Right renal cortex interstitium (tissue), 3 donors: ENCODE measurements around the gene MYH6. TPM values are rescaled to one million over a fixed set of nuclear protein-coding genes. Genes with fewer than 3 reads are reported as not detected.

Experiments
- DNase-seq, 3 donors: peaks; one replicate each; pipeline ENCODE4 v3.0.0-alpha.2; 2013; ENCODE audit warnings: low read depth in 3 of 3, low spot score in 2 of 3
- polyA plus RNA-seq, 3 donors: library from polyadenylated mRNA; unstranded; fragments of 120-200 nt; gene quantifications; one replicate each; pipeline ENCODE4 v1.2.1, GENCODE V29; 2013; ENCODE audit not compliant: insufficient read length in 3 of 3

MYH6 gene
- polyA plus RNA-seq, 3 donors, result 0.18 to 0.21 (median 0.19) TPM

DNA sequence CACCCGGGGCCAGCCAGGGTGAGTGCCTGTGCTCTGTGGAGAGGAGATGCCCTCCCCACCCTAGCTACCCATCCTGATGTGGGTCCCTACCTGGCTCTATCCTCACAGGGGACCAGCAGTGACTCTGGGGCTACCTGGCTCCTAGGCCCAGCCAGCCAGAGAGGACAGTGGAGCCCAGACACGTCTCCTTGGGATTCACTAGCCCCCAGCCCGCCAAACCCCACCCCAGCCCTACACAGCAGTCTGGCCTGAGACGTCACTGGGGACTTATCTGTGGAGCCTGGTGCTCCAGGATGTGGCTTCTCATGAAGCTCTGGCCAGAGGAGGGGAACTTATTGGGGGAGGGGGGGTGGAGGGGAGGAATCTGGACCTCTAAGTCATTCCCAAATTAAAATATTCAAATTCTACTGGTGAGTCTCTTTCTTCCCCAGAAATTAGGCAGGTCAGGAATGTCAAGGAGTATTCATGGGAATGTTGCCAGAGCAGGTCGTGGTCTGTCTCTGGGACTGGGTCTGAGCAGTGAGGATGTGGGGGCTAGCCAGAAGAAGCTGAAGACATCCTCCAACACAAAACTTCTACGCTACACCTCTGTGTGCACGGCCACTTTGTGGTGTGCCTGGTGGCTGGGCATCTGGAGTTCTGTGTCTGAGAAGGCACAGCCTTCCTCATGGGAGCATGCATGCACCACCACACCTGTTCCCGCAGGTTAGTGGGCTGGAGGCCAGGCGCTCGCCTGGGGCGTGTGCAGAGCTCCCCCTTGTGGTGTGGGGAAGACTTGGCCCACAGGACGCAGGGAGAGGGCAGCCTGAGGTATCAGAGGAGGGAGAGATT, 28.5 kb downstream of the MYH6 start:
- no peak for DNase-seq

DNA sequence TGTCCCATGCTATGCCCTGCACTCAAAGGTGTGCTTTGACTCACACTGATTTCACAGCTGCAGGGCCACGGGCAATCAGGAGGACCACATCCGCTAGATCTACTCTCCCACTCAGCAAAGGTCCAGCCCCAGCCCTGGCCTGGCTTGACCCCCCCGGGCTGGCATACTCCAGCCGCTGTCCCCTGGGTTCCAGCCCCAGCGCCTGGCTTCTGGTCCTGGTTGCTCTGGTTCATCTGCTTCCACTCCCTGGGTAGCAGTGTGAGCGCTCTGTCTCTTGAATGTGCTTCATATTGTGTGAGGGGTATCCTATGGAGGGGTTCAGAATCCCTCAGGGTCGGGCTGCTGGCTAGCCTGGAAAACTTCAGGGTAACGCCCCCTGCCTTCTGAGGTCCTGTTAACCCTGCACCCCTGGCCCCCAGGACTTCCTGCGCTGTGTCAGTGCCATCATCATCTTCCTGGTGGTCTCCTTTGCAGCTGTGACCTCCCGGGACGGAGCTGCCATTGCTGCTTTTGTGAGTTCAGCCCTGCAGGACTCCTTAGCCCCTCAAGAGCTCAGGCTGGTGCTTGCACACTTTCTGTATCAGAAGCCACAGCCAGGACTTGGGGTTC, 29.4 kb downstream of the MYH6 start:
- DNase-seq, result no peak

DNA sequence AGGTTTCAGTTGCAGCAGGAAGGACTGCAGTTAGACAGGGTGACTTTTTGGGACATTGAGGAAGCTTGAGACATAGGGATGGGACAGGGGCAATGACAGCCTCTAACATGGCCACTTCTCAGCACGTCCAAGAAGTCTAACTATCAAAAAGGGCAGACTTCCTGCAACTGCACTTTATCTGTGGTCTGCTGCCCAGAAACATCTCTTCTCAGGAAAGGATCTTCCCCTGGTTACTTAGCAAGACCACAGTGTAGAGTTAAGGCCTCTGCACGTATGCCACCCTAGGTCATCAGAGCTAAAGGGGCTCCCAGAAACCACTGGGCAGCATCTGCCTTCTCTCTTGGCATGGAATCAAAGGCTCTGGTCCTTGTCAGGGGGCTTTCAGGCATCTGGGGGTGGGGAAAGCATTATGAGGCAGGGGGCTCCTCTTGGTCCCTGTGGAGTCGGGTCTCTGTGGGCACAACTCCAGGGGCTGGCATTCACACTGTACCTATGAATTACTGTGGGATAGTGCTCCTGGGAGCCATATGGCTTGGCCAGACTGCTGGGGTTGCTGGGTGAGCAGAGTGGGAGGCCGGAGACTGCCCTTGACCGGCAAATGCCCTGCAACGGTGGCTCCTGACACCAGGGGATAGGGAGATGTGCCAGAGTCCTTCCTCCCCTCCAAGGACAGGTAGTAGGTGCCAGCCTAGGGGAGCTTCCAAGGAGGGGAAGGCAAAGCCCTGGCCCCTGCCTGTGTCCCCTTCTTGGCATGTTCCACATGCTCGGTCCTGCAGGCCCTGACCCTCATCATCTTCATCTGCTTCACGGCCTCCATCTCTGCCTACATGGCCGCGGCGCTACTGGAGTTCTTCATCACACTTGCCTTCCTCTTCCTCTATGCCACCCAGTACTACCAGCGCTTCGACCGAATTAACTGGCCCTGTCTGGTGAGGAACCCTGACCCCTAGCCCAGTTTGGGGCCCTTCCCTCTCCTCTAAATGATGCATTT, 30.2 kb downstream of the MYH6 start:
- DNase-seq, result no peak

DNA sequence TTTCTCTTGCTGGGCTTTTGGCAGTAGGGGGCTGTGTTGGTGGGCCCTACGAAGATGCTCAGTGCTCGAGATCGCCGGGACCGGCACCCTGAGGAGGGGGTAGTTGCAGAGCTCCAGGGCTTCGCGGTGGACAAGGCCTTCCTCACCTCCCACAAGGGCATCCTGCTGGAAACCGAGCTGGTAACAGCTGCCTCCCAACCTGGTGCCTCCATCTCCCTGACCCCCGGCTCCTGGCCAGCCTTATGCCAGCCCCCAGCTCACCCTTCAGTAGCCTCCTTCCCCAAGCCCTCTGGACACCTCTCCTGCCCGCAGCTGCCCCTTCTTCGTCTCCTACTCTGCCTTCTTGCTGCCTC, 30.9 kb downstream of the MYH6 start:
- DNase-seq, result no peak

DNA sequence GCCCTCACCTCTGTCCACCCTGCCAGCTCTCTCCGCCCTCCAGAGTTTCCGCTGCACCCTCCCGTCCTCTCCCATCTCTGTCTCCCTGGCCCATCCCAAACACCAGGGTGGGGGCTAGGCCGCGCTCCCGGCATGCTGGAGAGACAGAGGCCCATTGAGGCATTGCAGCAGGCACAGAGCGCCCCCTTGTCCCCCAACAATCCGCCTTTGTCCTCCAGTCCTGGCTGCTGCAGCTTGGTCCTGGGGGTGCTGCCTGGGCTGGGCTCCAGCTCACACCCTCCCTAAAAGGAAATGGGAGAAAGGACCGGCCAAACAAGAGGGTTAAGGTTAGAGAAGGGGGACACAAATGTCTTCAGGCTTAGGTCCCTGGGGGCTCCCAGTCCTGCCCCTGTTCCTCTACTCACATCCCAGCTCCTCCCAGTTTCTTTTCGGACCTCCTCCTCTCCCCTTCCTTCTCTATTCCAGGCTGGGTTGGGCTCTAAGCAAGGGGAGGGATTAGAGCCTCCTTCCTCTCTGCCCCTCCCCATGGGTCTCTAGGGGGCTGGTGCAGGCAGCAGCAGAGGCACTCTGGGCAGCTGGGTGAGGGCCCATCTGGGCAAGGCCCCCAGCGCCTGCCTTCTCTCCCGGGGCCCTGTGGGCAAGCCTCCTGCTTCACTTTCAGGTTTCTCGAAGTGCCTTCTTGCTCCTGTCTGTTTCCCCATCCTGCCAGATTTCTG, 31.4 kb downstream of the MYH6 start, which contains the start of gene CMTM5:
CMTM5 (plus strand) TSS at position 565 of the 716 bp plus-strand sequence. CDS start 206 bp downstream, outside the sequence.
- DNase-seq, result no peak

DNA sequence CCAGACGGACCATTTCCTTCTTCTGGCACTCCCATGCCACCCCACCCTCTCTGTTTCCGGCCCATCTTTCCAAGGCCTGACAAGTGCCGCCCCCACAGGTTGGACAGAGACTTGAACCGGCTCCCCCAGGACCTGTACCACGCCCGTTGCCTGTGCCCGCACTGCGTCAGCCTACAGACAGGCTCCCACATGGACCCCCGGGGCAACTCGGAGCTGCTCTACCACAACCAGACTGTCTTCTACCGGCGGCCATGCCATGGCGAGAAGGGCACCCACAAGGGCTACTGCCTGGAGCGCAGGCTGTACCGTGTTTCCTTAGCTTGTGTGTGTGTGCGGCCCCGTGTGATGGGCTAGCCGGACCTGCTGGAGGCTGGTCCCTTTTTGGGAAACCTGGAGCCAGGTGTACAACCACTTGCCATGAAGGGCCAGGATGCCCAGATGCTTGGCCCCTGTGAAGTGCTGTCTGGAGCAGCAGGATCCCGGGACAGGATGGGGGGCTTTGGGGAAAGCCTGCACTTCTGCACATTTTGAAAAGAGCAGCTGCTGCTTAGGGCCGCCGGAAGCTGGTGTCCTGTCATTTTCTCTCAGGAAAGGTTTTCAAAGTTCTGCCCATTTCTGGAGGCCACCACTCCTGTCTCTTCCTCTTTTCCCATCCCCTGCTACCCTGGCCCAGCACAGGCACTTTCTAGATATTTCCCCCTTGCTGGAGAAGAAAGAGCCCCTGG, 32.4 kb downstream of the MYH6 start:
- no peak for DNase-seq

DNA sequence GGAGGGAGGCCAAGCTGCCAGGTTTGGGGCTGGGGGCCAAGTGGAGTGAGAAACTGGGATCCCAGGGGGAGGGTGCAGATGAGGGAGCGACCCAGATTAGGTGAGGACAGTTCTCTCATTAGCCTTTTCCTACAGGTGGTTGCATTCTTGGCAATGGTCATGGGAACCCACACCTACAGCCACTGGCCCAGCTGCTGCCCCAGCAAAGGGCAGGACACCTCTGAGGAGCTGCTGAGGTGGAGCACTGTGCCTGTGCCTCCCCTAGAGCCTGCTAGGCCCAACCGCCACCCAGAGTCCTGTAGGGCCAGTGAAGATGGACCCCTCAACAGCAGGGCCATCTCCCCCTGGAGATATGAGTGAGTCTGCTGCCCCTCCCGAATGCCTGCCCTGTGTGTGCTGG, 35.0 kb downstream of the MYH6 start:
- DNase-seq, result no peak

DNA sequence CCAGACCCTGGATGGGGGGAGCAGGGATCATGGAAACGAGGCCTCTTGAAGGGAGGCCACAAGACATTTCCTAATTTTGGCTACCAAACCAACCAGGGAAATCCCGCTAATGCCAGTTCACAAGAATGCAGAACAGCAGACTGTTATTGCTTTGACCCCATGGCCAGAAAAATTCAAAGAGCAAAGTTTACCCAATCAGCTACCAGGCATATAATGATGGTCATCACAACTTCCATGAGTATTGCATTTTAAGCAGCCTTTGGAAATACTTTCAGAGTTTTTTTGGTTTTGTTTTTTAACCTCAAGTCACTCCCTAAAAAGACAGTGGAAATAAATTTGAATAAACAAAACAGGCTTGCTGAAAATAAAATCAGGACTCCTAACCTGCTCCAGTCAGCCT, 35.6 kb downstream of the MYH6 start, which contains the start of gene IL25:
IL25 (plus strand) TSS at position 301 of the 400 bp plus-strand sequence.
- DNase-seq, result no peak

DNA sequence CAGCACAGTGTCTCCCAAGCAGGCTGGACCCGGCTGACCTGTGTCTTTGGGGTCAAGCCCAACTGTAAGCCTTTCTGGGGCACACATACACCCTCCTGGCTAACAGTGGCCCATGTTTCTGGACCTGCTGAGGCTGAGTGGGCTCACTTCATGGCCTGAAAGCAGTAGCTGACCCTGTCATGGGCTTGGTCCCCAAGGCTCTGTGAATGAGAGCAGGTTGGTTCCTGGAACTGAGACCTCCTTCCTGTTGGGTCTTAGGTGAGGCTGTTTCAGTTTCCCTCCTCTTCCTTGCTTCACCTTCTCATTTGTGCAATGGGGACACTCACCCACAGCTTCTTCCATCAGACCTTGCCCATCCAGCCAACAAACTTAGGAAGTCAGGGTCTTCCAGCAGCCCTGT, 36.2 kb downstream of the MYH6 start:
- no peak for DNase-seq

DNA sequence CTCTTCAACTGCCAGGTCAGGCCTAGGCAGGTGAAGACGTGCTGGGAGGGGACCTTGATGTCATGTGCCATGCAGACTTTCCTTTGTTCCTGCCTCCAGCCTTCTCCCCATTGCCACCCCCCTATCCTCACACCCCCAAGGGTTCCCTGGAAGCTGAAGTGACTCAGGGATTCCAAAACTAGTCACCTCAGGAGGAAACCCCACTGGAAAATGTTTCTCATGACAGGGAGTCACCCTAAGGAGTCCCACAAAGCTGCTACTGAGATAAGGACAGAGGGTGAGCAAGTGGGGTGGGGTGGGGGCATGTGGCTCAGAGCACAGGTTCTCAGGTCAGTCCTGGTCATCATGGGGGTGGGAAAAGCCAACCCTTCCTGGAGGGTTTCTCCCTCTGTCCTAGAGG, 37.9 kb downstream of the MYH6 start:
- no peak for DNase-seq

DNA sequence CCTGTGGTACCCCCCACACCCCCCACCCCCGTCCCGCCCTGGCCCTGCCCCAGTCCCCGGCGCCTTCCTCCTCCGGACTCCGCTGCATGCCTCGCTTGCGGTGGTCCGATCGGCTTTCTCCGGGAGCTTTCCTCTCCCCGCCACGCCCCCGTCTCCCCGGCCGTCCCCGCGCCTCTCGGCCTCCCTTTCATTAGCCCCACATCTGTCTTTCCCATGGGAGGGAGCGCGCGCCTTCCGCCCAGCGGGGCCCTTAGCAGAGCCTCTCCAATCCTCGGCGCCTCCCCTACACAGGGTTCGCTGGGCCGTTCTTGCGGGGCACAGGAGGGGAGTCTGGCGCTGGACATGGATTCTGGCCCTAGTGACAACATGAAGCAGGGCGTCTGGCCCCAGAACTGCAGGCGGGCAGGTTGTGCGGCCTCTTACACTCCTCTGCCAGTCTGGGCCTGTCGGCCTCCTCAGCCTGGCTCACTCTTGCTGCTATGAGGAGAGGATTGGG, 41.6 kb downstream of the MYH6 start:
- peak in 1 of 3 donors; percentile 73 for DNase-seq

DNA sequence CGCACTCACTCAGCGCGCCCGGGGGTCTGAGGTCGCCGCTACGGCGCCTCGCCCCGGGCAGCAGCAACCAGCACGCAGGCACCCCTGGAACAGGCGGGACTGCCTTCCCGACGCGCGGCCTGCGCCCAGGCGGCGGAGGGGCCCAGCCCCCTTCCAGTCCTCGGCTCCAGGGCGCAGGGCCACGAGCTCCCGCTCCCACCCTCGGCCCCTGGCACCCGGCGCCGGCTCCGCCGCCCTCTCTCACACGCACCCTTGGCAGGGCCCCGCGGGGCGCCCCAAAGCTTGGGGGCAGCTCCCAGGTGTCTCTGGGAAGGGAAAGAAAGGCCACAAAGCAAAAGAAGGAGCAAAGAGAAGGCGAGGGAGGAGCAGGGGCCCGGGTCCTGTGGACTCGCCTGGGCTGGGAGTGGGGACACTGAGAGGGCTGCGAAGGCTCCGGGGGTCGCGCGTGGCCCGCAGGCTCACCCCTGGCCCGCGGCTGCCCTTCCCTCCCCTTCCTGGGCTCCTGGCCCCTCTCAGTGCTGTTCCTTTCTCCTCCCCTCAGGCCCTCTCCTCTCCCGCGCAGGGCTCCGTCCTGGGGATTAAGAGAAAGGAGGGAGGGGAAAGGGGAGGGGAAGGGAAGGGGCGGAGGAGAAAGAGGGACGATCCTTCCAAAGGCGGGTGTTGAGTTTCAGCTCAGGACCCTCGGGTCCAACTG, 42.2 kb downstream of the MYH6 start:
- DNase-seq, result peak in 2 of 3 donors; percentile 89 to 91

DNA sequence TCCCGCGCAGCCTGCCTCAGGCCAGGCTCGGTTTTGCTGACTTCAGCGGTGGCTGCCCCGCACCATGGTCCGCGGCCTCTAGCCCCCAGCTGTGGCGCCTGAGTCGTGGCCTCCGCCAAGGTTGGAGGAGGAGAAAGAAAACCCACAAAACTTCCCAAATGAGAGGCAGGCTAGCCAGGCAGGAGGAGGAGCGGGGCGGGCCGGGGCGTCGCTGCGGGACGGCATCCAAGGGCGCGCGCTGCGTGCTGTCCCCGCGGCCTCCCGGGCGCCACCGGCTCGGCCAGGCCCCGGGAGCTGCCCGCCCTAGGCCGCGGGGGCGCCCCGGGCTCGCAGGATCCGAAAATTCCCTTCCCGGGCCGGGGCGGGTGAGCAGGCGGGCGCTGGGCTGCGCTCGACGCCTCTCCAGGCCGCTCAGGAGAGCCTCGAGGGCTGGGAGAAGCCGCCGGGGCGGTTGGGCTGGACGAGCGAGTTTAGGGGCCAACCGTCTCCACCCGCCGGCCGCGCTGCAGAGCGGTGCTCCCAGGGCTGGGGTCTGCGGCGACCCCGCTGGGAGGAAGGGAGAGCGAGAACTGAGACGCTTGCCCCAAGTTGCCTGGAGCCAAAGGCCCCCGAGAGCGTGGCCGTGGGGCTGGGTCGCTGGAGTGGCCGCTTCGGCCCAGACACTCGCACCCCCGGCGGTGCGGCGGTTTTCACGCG, 42.9 kb downstream of the MYH6 start, which contains the start of gene EFS:
EFS (minus strand) TSS at position 137 of the 696 bp plus-strand sequence. CDS start 147 bp downstream, outside the sequence.
- no peak for DNase-seq

DNA sequence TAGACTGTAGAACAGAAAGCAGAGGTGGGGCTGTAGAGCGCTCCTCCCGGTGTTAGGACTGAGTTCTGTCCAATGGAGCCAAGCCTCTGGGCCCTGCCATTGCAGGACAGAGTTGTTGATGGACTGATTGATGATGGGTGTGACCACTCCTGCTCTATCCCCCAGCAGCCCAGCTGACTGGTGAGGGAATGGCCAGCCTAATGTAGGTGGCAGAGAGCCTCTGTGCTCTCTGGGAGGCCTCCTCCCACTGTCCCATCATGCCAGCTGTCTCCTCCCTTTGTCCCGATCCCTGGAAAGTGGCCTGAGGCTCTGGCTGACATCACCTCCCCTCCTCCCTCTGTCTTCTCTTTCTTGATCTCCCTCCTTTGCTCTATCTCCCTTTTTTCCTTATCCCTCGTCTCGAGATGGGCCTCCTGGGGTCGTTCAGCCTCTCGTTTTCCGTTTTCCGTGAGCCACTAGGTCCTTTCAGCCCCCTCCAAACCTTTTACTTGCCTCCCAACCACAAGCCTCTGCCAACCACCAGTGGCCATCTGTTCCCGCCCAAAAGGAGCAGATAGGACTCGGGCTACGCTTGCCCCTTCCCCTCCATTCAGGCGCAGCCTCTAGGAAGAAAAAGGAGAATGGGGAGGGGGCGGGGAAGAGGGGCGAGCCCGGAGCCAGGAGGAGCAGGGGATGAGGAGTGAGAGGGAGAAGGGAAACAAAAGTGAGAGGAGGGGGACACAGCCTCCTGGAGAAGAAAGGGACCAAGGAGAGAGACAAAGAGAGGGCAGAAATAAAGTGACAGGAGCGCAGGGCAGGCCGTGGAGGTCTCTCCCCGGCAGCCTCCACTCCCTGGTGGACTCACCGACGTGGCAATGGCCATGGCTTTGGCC, 43.7 kb downstream of the MYH6 start:
- DNase-seq, result no peak

DNA sequence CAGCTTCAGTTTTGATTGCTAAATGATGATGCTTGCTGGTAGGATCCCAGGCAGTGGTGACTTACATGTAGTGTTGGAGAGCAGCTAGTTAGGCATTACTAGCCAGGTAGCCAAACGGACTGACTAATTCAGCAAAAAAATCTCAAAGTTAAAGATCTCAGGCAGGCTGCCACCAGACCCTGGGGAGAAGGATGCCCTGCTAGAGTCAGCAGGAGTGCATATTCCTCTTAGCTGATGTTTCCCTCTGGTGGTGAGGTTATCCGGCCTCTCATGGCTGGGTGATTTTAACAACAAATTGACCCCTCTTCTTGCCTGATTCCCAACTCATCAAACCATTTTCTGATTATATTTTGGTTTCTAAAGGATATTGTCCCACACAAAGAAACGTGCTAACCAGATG, 45.9 kb downstream of the MYH6 start:
- DNase-seq, result no peak

DNA sequence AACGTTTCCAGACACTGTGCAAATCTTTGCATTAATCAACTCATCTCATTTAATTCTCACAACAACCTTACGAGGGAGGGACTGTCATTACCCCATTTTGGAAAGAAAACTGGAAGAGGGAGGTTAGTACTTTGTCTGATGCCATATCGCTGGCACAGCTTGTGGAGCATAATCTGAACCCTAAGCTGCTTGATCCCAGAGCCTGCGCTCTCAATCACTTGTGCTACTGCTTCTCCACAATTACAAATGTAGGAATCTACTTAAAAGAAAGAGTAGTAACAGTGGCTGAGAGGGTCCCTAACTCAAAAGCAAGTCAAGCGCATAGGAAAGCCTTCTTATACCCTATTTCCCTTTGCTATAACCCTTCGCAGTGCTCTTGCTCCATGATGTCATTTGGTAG, 46.3 kb downstream of the MYH6 start:
- no peak for DNase-seq

DNA sequence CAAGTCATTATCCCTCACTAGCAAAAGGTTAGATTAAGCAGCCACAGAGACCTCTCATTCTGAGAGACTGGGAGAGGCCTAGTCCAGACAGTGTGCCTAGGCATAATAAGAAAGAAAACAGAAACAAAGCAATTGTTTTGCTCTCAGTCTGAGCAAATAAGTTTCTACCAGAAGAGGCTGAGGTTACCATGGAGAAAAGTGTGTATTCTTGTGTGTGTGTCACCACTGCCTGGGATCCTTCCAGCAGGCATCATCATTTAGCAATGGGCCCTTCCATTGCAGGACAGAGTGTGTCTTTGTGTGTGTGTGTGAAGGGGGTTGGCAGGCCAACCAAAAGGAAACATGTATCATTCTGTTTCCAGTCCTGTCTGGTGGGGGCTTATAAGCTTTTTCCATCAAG, 46.8 kb downstream of the MYH6 start:
- DNase-seq, result no peak
